H1 (cell line): ENCODE measurements around the gene RSU1. TPM values are rescaled to one million over a fixed set of nuclear protein-coding genes. Genes with fewer than 3 reads are reported as not detected.

Experiments used
- CTCF ChIA-PET: fragments of 300-600 bp; sonication (Branson Sonifier 250); formaldehyde crosslinking; loops from one replicate; lab custom pipeline; 2021; ENCODE audit not compliant: partially characterized antibody; lab: Charles Lee
- POLR2A ChIA-PET: fragments of 300-600 bp; sonication (Branson Sonifier 250); formaldehyde crosslinking; loops from one replicate; lab custom pipeline; 2021; ENCODE audit warnings: inconsistent platforms; ENCODE audit not compliant: partially characterized antibody; lab: Charles Lee
- DNase-seq, 2 experiments: peaks; one replicate each; pipeline versions ENCODE4 v3.0.0 to v3.0.0-alpha.2; 2010 to 2022; ENCODE audit warnings: low spot score in 2 of 2, low read depth in 1 of 2, mixed read lengths in 1 of 2
- FAIRE-seq: peaks from 2 replicates; lab custom pipeline; 2011; peaks lifted over from hg19 to GRCh38; lab: Jason Lieb, UNC
- H2AFZ ChIP-seq: 2 replicates; pipeline ENCODE4 v1.8.1; 2012; ENCODE audit warnings: low read length, inconsistent platforms
- H2AK5ac ChIP-seq: 2 replicates; pipeline ENCODE4 v1.6.1; 2013; ENCODE audit warnings: low read depth, low read length
- H2BK120ac ChIP-seq: replicated peaks from 2 replicates; pipeline ENCODE3; 2013; ENCODE audit warnings: low read depth, low read length, inconsistent platforms
- H2BK12ac ChIP-seq: 2 replicates; pipeline ENCODE4 v1.6.1; 2013; ENCODE audit warnings: low read depth, low read length
- H2BK15ac ChIP-seq: 2 replicates; pipeline ENCODE4 v1.6.1; 2013; ENCODE audit warnings: low read length
- H2BK20ac ChIP-seq: 2 replicates; pipeline ENCODE4 v1.6.1; 2013; ENCODE audit warnings: low read length
- H2BK5ac ChIP-seq: 2 replicates; pipeline ENCODE4 v1.6.1; 2013; ENCODE audit warnings: low read depth, low read length
- H3K14ac ChIP-seq: 2 replicates; pipeline ENCODE4 v1.6.1; 2013; ENCODE audit warnings: inconsistent platforms; ENCODE audit not compliant: insufficient read length
- H3K18ac ChIP-seq: 2 replicates; pipeline ENCODE4 v1.6.1; 2013; ENCODE audit warnings: low read length; ENCODE audit errors: extremely low read depth
- H3K23ac ChIP-seq: 2 replicates; pipeline ENCODE4 v1.6.1; 2013; ENCODE audit warnings: inconsistent platforms; ENCODE audit not compliant: insufficient read length
- H3K23me2 ChIP-seq: 2 replicates; pipeline ENCODE4 v1.6.1; 2013; ENCODE audit warnings: low read depth, low read length
- H3K27ac ChIP-seq: 2 replicates; pipeline ENCODE4 v1.6.1; 2011; ENCODE audit warnings: low read depth, low read length, inconsistent platforms
- H3K27me3 ChIP-seq, 4 experiments: replicated peaks in 1 of 4; 1 replicate in 1 of 4; 2 replicates in 3 of 4; pipeline versions ENCODE4 v1.6.1 to v1.8.1; 2011 to 2013; ENCODE audit warnings: low read length in 3 of 4, mild to moderate bottlenecking in 3 of 4, inconsistent platforms in 2 of 4, mixed read lengths in 2 of 4, moderate library complexity in 1 of 4; ENCODE audit not compliant: control insufficient read depth in 3 of 4, insufficient read depth in 3 of 4; ENCODE audit errors: extremely low read depth in 1 of 4
- H3K36me3 ChIP-seq, 4 experiments: 2 replicates each; pipeline versions ENCODE4 v1.6.1 to v1.8.1; 2011 to 2013; ENCODE audit warnings: mild to moderate bottlenecking in 4 of 4, low read length in 3 of 4, moderate library complexity in 2 of 4, control low read depth in 1 of 4, inconsistent platforms in 1 of 4; ENCODE audit not compliant: insufficient read depth in 4 of 4, control insufficient read depth in 2 of 4
- H3K4ac ChIP-seq: replicated peaks from 2 replicates; pipeline ENCODE3; 2013; ENCODE audit warnings: low read length, low read depth, mixed read lengths, inconsistent platforms; ENCODE audit not compliant: insufficient read length
- H3K4me1 ChIP-seq, 4 experiments: replicated peaks in 1 of 4; 1 replicate in 1 of 4; 2 replicates in 3 of 4; pipeline versions ENCODE4 v1.6.1 to v1.8.1; 2011 to 2013; ENCODE audit warnings: low read length in 3 of 4, inconsistent platforms in 2 of 4, mixed read lengths in 1 of 4; ENCODE audit not compliant: insufficient read depth in 4 of 4, control insufficient read depth in 3 of 4
- H3K4me2 ChIP-seq, 2 experiments: 2 replicates each; pipeline versions ENCODE4 v1.6.1 to v1.8.1; 2011 to 2013; ENCODE audit warnings: low read depth in 2 of 2, low read length in 2 of 2, control low read depth in 1 of 2, inconsistent platforms in 1 of 2, mild to moderate bottlenecking in 1 of 2; ENCODE audit not compliant: insufficient read depth in 1 of 2
- H3K4me3 ChIP-seq, 4 experiments: fragments of 200-600, 300-600 bp in 1 of 4; sonication (generic), shearing (Covaris generic), sonication (Bioruptor Twin) in 1 of 4; 2 replicates each; pipeline versions ENCODE4 v1.5.1 to v1.8.1; 2011 to 2016; ENCODE audit warnings: low read length in 4 of 4, low read depth in 3 of 4, control low read depth in 2 of 4, inconsistent platforms in 2 of 4, mild to moderate bottlenecking in 2 of 4, mixed read lengths in 1 of 4, moderate library complexity in 1 of 4; ENCODE audit not compliant: insufficient read depth in 2 of 4; ENCODE audit errors: extremely low read depth in 1 of 4
- H3K56ac ChIP-seq: replicated peaks from 2 replicates; pipeline ENCODE3; 2013; ENCODE audit warnings: low read depth, mild to moderate bottlenecking, mixed read lengths, low read length, inconsistent platforms; ENCODE audit not compliant: insufficient read length
- H3K79me1 ChIP-seq: 2 replicates; pipeline ENCODE4 v1.6.1; 2013; ENCODE audit warnings: low read depth, low read length, control low read depth
- H3K79me2 ChIP-seq, 2 experiments: 2 replicates each; pipeline versions ENCODE4 v1.6.1 to v1.8.1; 2012 to 2013; ENCODE audit warnings: low read length in 2 of 2, mild to moderate bottlenecking in 2 of 2, inconsistent platforms in 1 of 2; ENCODE audit not compliant: insufficient read depth in 2 of 2, control insufficient read depth in 1 of 2
- H3K9ac ChIP-seq, 4 experiments: replicated peaks in 1 of 4; 1 replicate in 1 of 4; 2 replicates in 3 of 4; pipeline versions ENCODE4 v1.6.1 to v1.8.1; 2011 to 2013; ENCODE audit warnings: low read depth in 3 of 4, low read length in 3 of 4, control low read depth in 2 of 4, mild to moderate bottlenecking in 2 of 4, moderate library complexity in 2 of 4, inconsistent platforms in 1 of 4; ENCODE audit errors: extremely low read depth in 1 of 4
- H3K9me3 ChIP-seq, 2 experiments: 2 replicates each; pipeline versions ENCODE4 v1.6.1 to v1.8.1; 2012 to 2013; ENCODE audit warnings: mild to moderate bottlenecking in 2 of 2, moderate library complexity in 2 of 2, control low read depth in 1 of 2, inconsistent platforms in 1 of 2, low read depth in 1 of 2, low read length in 1 of 2, mixed read lengths in 1 of 2; ENCODE audit not compliant: insufficient read depth in 2 of 2
- H4K20me1 ChIP-seq, 2 experiments: replicated peaks in 1 of 2; 2 replicates each; pipeline versions ENCODE3 to v1.8.1; 2011 to 2013; ENCODE audit warnings: inconsistent platforms in 2 of 2, low read length in 2 of 2, mild to moderate bottlenecking in 1 of 2; ENCODE audit not compliant: insufficient read depth in 2 of 2, control insufficient read depth in 1 of 2
- H4K5ac ChIP-seq: 2 replicates; pipeline ENCODE4 v1.6.1; 2013; ENCODE audit warnings: low read length, low read depth, mixed read lengths, inconsistent platforms; ENCODE audit not compliant: insufficient read length
- H4K8ac ChIP-seq: 2 replicates; pipeline ENCODE4 v1.8.0; 2013; ENCODE audit warnings: mild to moderate bottlenecking, moderate library complexity, low read length, inconsistent platforms; ENCODE audit not compliant: insufficient read depth; ENCODE audit errors: extremely low read depth
- H4K91ac ChIP-seq: replicated peaks from 2 replicates; pipeline ENCODE3; 2013; ENCODE audit warnings: low read length, mixed read lengths, inconsistent platforms; ENCODE audit not compliant: insufficient read length
- CBX8 ChIP-seq: fragments of 300-800, 300-1000 bp; sonication (generic); IDR thresholded peaks from 2 replicates; pipeline ENCODE4 v1.7.1; 2016; ENCODE audit warnings: low read depth, low read length, borderline replicate concordance
- GTF2F1 ChIP-seq: IDR thresholded peaks from 2 replicates; pipeline ENCODE4 v1.6.1; 2012; ENCODE audit warnings: low read depth, low read length, improper control_type of control experiment, borderline replicate concordance
- KDM4A ChIP-seq: IDR thresholded peaks from one replicate; pipeline ENCODE4 v1.7.1; 2012; ENCODE audit warnings: low read depth, mild to moderate bottlenecking, moderate library complexity, low read length, inconsistent platforms; ENCODE audit not compliant: severe bottlenecking
- NRF1 ChIP-seq: IDR thresholded peaks from 2 replicates; pipeline ENCODE4 v1.6.1; 2011; ENCODE audit warnings: mild to moderate bottlenecking, low read depth, low read length, improper control_type of control experiment
- PHF8 ChIP-seq: fragments of 200-600 bp; sonication (generic); conservative IDR thresholded peaks from 2 replicates; pipeline ENCODE4 v1.7.1; 2012; ENCODE audit warnings: low read depth, mild to moderate bottlenecking, inconsistent platforms, low read length, moderate library complexity
- RNF2 ChIP-seq: fragments of 200-900, 300-1000 bp; sonication (generic); IDR thresholded peaks from 2 replicates; pipeline ENCODE4 v1.7.1; 2016; ENCODE audit warnings: borderline replicate concordance, low read depth, mild to moderate bottlenecking, antibody characterized with exemption, low read length; ENCODE audit not compliant: poor library complexity, severe bottlenecking; ENCODE audit errors: missing control alignments
- SIN3A ChIP-seq, 2 experiments: IDR thresholded peaks in 1 of 2; conservative IDR thresholded peaks in 1 of 2; 2 replicates each; pipeline ENCODE4 v1.6.1; 2011 to 2012; ENCODE audit warnings: low read length in 2 of 2, improper control_type of control experiment in 1 of 2, low read depth in 1 of 2, mild to moderate bottlenecking in 1 of 2
- SIX5 ChIP-seq: IDR thresholded peaks from 2 replicates; pipeline ENCODE4 v1.6.1; 2011; ENCODE audit warnings: mild to moderate bottlenecking, low read depth, low read length
- SRF ChIP-seq: IDR thresholded peaks from 2 replicates; pipeline ENCODE4 v1.6.1; 2011; ENCODE audit warnings: mild to moderate bottlenecking, low read depth, low read length, moderate library complexity
- YY1 ChIP-seq: IDR thresholded peaks from 2 replicates; pipeline ENCODE4 v1.6.1; 2011; ENCODE audit warnings: low read depth, mild to moderate bottlenecking, low read length
- WGBS, 2 experiments: shearing (Covaris generic) in 1 of 2; methylation state at CpG; one replicate each; pipeline versions ENCODE4 v1.1.6 to v1.1.7; 2013 to 2015; ENCODE audit warnings: low lambda C conversion rate in 2 of 2, mixed read lengths in 2 of 2, inconsistent platforms in 1 of 2, low coverage in 1 of 2, missing lambda C conversion rate in 1 of 2; ENCODE audit not compliant: insufficient replicate concordance in 2 of 2, insufficient coverage in 1 of 2, insufficient read length in 1 of 2; ENCODE audit errors: extremely low coverage in 1 of 2, missing lambda C conversion rate in 1 of 2; 5-methylcytosine and 5-hydroxymethylcytosine counted together
- polyA plus RNA-seq, 7 experiments: library from polyadenylated mRNA; depleted of rRNA in 3 of 7; stranded (reverse) in 5 of 7; unstranded in 2 of 7; fragments of >200 nt in 5 of 7; fragments of 200-250 nt in 2 of 7; gene quantifications; 1 replicate in 5 of 7; 2 replicates in 1 of 7; 4 replicates in 1 of 7; pipeline versions ENCODE4 v1.2.1 to v1.2.3, GENCODE V29; 2011 to 2013; ENCODE audit warnings: missing spikeins in 2 of 7, mixed read lengths in 2 of 7
- total RNA-seq: library from RNA; stranded (reverse); fragmentation: NEBNext Ultra II Directional; extraction: Animal tissue kit (Norgen Biotek cat#: 25700); gene quantifications from 2 replicates; pipeline ENCODE4 v1.2.1, GENCODE V29; 2021

RSU1 gene
- total and polyA plus RNA-seq, 2 of the 8 experiments (the other 6 are each of a cell fraction or from before 2014, with no cell fraction given): 50.0 to 68.2 TPM

- no peak overlapping the region for H3K23ac ChIP-seq
- no peak overlapping the region for H2BK20ac ChIP-seq
- H3K9ac ChIP-seq: no peak overlapping the region
- no peak overlapping the region for H4K8ac ChIP-seq
- H2AK5ac ChIP-seq: no peak overlapping the region
- H3K4me2 ChIP-seq: no peak overlapping the region
- H4K20me1 ChIP-seq: peaks cover 0 to 2% of the 10 kb centered on the region in 2 experiments
- no peak overlapping the region for H3K56ac ChIP-seq
- no peak overlapping the region for H3K14ac ChIP-seq
- H4K91ac ChIP-seq: no peak overlapping the region
- H3K23me2 ChIP-seq: no peaks in the 10 kb centered on the region
- no peak overlapping the region for H2BK15ac ChIP-seq
- no peaks in the 10 kb centered on the region; the same call in 1 of the 2 replicates for H3K79me1 ChIP-seq
- H3K9me3 ChIP-seq: peaks cover 0 to 4% of the 10 kb centered on the region in 2 experiments; a peak in 3 of 4 replicates
- no peak overlapping the region for H3K18ac ChIP-seq
- CTCF ChIA-PET: interaction anchor here (0.6 kb wide), 1 partner anchor 22 kb away, joined by 4 read pairs; no protein-coding TSS in a partner anchor
- no peaks in the 10 kb centered on the region for H3K79me2 ChIP-seq
- no peak overlapping the region for H3K27ac ChIP-seq
- no peaks in the 10 kb centered on the region for H3K27me3 ChIP-seq
- peak; percentile 92 for FAIRE-seq
- POLR2A ChIA-PET: no interaction called here
- WGBS, 2 experiments: 86% methylated on average over 7 of the region's 7 CpGs; no CpG with 5 or more reads in 1 of the 2 experiments
- H4K5ac ChIP-seq: no peak overlapping the region
- H2BK5ac ChIP-seq: no peak overlapping the region
- H2BK12ac ChIP-seq: no peak overlapping the region
- no peak overlapping the region for H2AFZ ChIP-seq
- H3K4me3 ChIP-seq: no peak overlapping the region
- no peak overlapping the region for H2BK120ac ChIP-seq
- no peak overlapping the region for H3K4ac ChIP-seq
- no peak for DNase-seq
- H3K36me3 ChIP-seq: no peaks in the 10 kb centered on the region
- H3K4me1 ChIP-seq: no peaks in the 10 kb centered on the region
- TF ChIP-seq RNF2 (no peak), GTF2F1 (no peak), KDM4A (no peak), SRF (no peak), SIX5 (no peak), CBX8 (no peak), NRF1 (no peak), PHF8 (no peak), SIN3A (conservative IDR thresholded peaks at IDR 0.05 in 1 of 2, IDR thresholded peaks at IDR 0.05 in 1 of 2; ENCODE audit: low read depth in 1 of 2, low read length in 2 of 2) (no peak), YY1 (no peak)
Measured at GRCh38 chr10:16612115-16612980, 204.9 kb downstream of the RSU1 start.
